Body of pancreas (tissue), 4 donors: ENCODE results near the gene CMTM4. TPM values are rescaled to one million over a fixed set of nuclear protein-coding genes. Genes with fewer than 3 reads are reported as not detected.

Experiments
- ATAC-seq: fragments of 150-250 bp; one replicate; pipeline ENCODE4 v1.9.1; 2016
- DNase-seq, 4 donors: peaks; one replicate each; pipeline ENCODE4 v3.0.0-alpha.2; 2019
- H3K27ac ChIP-seq, 4 donors: fragments of 200-600 bp; sonication (generic); 1 replicate in 3 of 4; 2 replicates in 1 of 4; pipeline versions ENCODE4 v1.5.1 to v1.6.1; 2016 to 2019; ENCODE audit warnings: mild to moderate bottlenecking in 1 of 4, mixed read lengths in 1 of 4, moderate library complexity in 1 of 4
- H3K27me3 ChIP-seq, 2 donors: fragments of 200-600 bp; sonication (generic); one replicate each; pipeline ENCODE4 v1.6.0; 2016; ENCODE audit warnings: mild to moderate bottlenecking in 1 of 2
- H3K36me3 ChIP-seq, 2 donors: fragments of 200-600 bp; sonication (generic); replicated peaks in 1 of 2; 2 replicates each; pipeline ENCODE4 v1.5.1; 2016; ENCODE audit warnings: low read depth in 2 of 2; ENCODE audit not compliant: insufficient read depth in 1 of 2
- H3K4me1 ChIP-seq: fragments of 200-600 bp; sonication (generic); one replicate; pipeline ENCODE4 v1.6.0; 2016
- H3K4me3 ChIP-seq, 2 donors: fragments of 200-600 bp; sonication (generic); 1 replicate in 1 of 2; 2 replicates in 1 of 2; pipeline ENCODE4 v1.5.1; 2016 to 2019
- H3K9me3 ChIP-seq, 3 donors: fragments of 200-600 bp; sonication (generic); 1 replicate in 2 of 3; 2 replicates in 1 of 3; pipeline ENCODE4 v1.5.1; 2016
- CTCF ChIP-seq, 7 experiments: fragments of 450-650 bp in 4 of 7; fragments of 200-600 bp in 3 of 7; sonication (generic) in 3 of 7; IDR thresholded peaks; one replicate each; pipeline ENCODE4 v1.5.1; 2016 to 2019; ENCODE audit warnings: antibody characterized with exemption in 7 of 7
- POLR2A ChIP-seq, 3 donors: fragments of 450-650 bp; IDR thresholded peaks; one replicate each; pipeline ENCODE4 v1.6.1; 2016; ENCODE audit warnings: antibody characterized with exemption in 3 of 3, mild to moderate bottlenecking in 2 of 3
- WGBS, 2 donors: methylation state at CpG; one replicate each; pipeline ENCODE4 v1.1.5; 2017; 5-methylcytosine and 5-hydroxymethylcytosine counted together
- intact Hi-C: fragments of 100-400 bp; cut with DNase I; formaldehyde crosslinking; loops from one replicate; pipeline ENCODE4 v1.15.1; 2023
- total RNA-seq, 2 donors: library from RNA; depleted of rRNA; stranded (reverse); fragments of >200 nt; gene quantifications; one replicate each; pipeline ENCODE4 v1.1.0, GENCODE V29; 2016

The CMTM4 gene
- total RNA-seq, 2 donors from 2014 or later = 35.9 to 36.6 TPM

- Histone ChIP-seq H3K27ac (no peak overlapping the region), H3K36me3 (no peaks in the 10 kb centered on the region), H3K4me3 (no peak overlapping the region), H3K9me3 (no peaks in the 10 kb centered on the region), H3K4me1 (peaks cover 6% of the 10 kb centered on the region), H3K27me3 (no peaks in the 10 kb centered on the region)
- intact Hi-C loops = no loop called here
- ATAC-seq (no peak), DNase-seq (no peak)
- TF ChIP-seq CTCF (IDR thresholded peaks at IDR 0.05) (no peak), POLR2A (IDR thresholded peaks at IDR 0.05) (no peak)
- 80 to 87% methylated on average over 2 of the region's 2 CpGs for WGBS, 2 donors
Measured at GRCh38 chr16:66701026-66701425, 4.5 kb upstream of the CMTM4 start.

- Histone ChIP-seq H3K27me3 (no peaks in the 10 kb centered on the region), H3K9me3 (no peaks in the 10 kb centered on the region), H3K4me3 (no peak overlapping the region), H3K27ac (no peak overlapping the region), H3K4me1 (peaks cover 17% of the 10 kb centered on the region), H3K36me3 (no peaks in the 10 kb centered on the region)
- ATAC-seq (no peak), DNase-seq (no peak)
- intact Hi-C loops = no loop called here
- 36 to 88% methylated on average over 1 of the region's 1 CpG for WGBS, 2 donors
- no peak for TF ChIP-seq CTCF (IDR thresholded peaks at IDR 0.05)
- no peak for TF ChIP-seq POLR2A (IDR thresholded peaks at IDR 0.05)
Measured at GRCh38 chr16:66699898-66700297, 3.4 kb upstream of the CMTM4 start.

GRCh38 chr16:66698046-66698445 lies 1.5 kb upstream of the CMTM4 start:
- intact Hi-C loops = no loop called here
- Histone ChIP-seq H3K9me3 (no peaks in the 10 kb centered on the region), H3K36me3 (no peaks in the 10 kb centered on the region), H3K27me3 (no peaks in the 10 kb centered on the region), H3K4me1 (peaks cover 31% of the 10 kb centered on the region), H3K27ac (no peak overlapping the region), H3K4me3 (no peak overlapping the region)
- WGBS, 2 donors = 80 to 89% methylated on average over 7 of the region's 7 CpGs
- DNase-seq (no peak), ATAC-seq (no peak)
- TF ChIP-seq CTCF (IDR thresholded peaks at IDR 0.05) = no peak

- DNase-seq (peak; percentile 70 to 78 (median 76)), ATAC-seq (peak; percentile 65)
- no peaks in the 10 kb centered on the region for H3K36me3 ChIP-seq
- no peaks in the 10 kb centered on the region for H3K27me3 ChIP-seq
- TF ChIP-seq POLR2A (IDR thresholded peaks at IDR 0.05) (peak; percentile 54 to 68 (median 64)), CTCF (IDR thresholded peaks at IDR 0.05) (no peak)
- H3K9me3 ChIP-seq = no peaks in the 10 kb centered on the region
- H3K27ac ChIP-seq = peak overlapping the region; percentile 79 to 94 (median 92)
- intact Hi-C loops = no loop called here
- H3K4me1 ChIP-seq = peaks cover 31% of the 10 kb centered on the region
- peak overlapping the region; percentile 38 to 44 for H3K4me3 ChIP-seq
- WGBS, 2 donors = 1% methylated on average over 74 of the region's 91 CpGs; no CpG with 5 or more reads in 1 of the 2 donors
Measured at GRCh38 chr16:66695935-66696668, 441 bp downstream of the CMTM4 start.

GRCh38 chr16:66695471-66695934 lies 1.0 kb downstream of the CMTM4 start:
- Histone ChIP-seq H3K4me3 (peak overlapping the region; percentile 38 to 44), H3K36me3 (no peaks in the 10 kb centered on the region), H3K27me3 (no peaks in the 10 kb centered on the region), H3K4me1 (peaks cover 31% of the 10 kb centered on the region), H3K27ac (peak overlapping the region; percentile 79 to 94 (median 92)), H3K9me3 (no peaks in the 10 kb centered on the region)
- TF ChIP-seq POLR2A (IDR thresholded peaks at IDR 0.05) (no peak), CTCF (IDR thresholded peaks at IDR 0.05) (no peak)
- ATAC-seq = no peak
- DNase-seq = peak in 2 of 4 donors; percentile 22 to 29
- intact Hi-C loops = no loop called here
- WGBS, 2 donors = 10 to 33% methylated on average over 1 to 8 of the region's 8 CpGs
